ENCODE measurements around the gene NOL9.

NOL9 gene

DNA sequence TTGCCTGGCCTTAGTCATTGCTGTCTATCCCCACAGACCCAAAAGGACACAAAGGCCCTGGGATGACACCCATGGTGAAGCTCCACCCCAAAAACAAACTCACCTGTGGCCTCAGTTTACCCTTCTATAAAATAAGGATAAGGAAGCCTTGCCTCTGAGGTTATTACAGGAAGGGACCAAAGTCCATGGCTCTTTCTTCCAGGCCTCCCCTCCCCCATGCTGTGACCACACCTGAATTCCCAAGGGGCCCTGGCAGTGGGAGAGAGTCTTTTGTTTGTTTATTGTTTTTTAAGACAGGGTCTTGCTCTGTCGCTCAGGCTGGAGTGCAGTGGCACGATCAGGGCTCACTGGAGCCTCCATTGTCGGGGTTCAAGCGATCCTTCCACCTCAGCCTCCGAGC is 77.8 kb downstream of the NOL9 start:
- Mint-ChIP-seq H3K36me3 (ENCODE audit: low read depth) (no peaks in the 10 kb centered on the region), H3K27ac (no peak overlapping the region), H3K4me1 (no peaks in the 10 kb centered on the region), H3K9me3 (no peaks in the 10 kb centered on the region), H3K27me3 (no peaks in the 10 kb centered on the region), H3K4me3 (no peak overlapping the region)
- DNase-seq (no peak), ATAC-seq (no peak)

DNA sequence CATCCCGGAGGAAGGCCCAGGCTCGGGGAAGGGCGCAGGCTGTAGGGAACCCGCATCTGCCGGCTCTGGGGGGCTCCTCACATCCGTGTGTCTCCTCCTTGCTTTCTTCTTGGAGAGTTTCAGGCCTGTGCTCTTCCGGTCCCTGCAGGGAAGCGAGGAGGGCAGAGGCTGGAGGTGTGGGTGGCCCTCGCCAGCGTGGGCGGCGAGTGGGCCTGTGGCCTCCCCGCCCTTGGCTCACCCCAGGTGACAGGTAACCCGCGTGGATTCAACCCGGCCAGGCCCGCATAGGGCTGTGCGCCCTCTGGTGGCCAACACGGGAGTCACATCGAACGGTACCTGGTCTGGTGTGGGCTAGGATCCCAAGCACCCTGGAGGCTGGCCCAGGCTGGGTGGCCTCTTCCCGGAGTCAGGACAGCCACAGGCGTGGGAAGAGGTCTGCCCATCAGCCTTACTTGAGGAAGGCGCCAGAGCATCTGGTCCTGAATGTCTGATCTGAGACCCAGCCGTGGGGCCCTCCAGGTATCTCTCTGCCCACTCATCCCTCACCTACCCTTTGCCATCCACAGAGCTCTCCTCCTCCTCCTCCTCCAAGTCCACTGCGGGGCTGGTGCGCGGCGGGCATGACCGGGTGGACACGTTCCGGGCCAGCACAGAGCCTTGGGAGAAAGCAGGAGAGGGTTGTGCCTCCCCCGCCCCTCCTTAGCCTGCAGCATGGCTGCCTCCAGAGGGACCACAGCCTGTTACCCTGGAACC is 78.8 kb downstream of the NOL9 start:
- no peaks in the 10 kb centered on the region for H3K9me3 Mint-ChIP-seq
- H3K4me1 Mint-ChIP-seq = no peaks in the 10 kb centered on the region
- ATAC-seq = peak; percentile 82
- H3K36me3 Mint-ChIP-seq (ENCODE audit: low read depth) = no peaks in the 10 kb centered on the region
- H3K27ac Mint-ChIP-seq = no peak overlapping the region
- peak; percentile 78 for DNase-seq
- H3K4me3 Mint-ChIP-seq = no peak overlapping the region
- H3K27me3 Mint-ChIP-seq = no peaks in the 10 kb centered on the region

DNA sequence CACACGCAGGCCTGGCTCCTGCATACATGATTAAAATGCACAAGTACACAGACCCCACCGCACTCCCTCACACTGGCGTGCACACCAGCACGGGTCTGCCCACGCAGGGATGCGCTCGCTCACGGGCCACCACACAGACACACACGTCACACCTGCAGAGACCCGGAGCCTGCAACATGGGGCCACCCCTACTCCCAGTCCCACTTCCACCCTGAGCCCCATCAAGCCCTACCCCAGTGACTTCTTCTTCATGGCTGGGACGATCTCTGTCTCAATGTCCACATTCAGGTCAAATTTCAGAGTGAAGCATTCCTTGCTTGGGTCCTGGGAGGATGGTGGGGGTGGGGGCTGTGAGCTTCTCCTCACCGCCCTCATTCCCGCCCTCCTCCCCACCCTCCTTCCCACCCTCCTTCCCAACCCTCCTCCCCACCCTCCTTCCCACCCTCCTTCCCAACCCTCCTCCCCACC is 79.5 kb downstream of the NOL9 start:
- DNase-seq (no peak), ATAC-seq (no peak)
- Mint-ChIP-seq H3K27me3 (no peaks in the 10 kb centered on the region), H3K36me3 (ENCODE audit: low read depth) (no peaks in the 10 kb centered on the region), H3K4me3 (no peak overlapping the region), H3K9me3 (no peaks in the 10 kb centered on the region), H3K27ac (no peak overlapping the region), H3K4me1 (no peaks in the 10 kb centered on the region)

DNA sequence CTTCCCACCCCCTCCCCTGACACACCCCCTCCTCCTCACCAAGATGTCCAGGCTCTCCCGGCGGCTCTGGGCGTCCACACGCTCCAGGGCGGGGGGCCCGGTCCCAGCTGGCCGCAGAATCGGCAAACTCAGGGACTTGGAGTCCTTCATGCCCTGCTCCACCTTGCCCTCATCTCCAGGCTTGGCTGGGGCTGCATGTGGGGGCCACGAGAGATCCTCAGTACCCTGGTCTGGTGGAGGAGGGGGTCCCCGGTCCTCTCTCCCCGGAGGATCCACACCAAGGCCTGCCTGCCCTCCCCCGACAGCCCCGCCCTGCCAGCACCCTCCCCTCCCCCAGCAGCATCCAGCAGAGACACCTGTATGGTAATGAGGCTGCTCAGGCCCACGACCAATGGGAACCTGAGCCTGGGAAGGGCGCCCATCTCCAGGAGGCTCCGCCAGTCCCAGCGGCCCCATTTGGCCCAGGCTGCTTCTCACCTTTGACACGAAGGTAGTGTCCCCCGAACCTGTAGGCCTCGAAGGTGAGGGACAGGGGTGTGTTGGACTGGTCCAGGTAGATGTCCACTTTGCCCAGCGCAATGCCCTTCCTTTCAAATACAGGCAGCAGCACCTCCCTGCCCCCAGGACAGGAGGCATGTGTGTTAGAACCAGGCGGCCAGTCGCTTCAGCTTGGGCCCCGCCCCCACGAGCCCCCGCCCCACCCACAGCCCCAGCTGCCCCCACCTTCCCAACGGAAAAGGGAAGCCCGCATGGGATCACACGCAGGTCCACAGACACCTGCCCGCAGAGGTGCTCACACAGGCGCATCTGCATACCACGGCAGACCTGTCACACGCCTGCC is 80.1 kb downstream of the NOL9 start:
- DNase-seq = no peak
- H3K4me3 Mint-ChIP-seq = no peak overlapping the region
- no peak for ATAC-seq
- no peaks in the 10 kb centered on the region for H3K27me3 Mint-ChIP-seq
- no peaks in the 10 kb centered on the region for H3K36me3 Mint-ChIP-seq (ENCODE audit: low read depth)
- H3K9me3 Mint-ChIP-seq = no peaks in the 10 kb centered on the region
- no peak overlapping the region for H3K27ac Mint-ChIP-seq
- no peaks in the 10 kb centered on the region for H3K4me1 Mint-ChIP-seq

DNA sequence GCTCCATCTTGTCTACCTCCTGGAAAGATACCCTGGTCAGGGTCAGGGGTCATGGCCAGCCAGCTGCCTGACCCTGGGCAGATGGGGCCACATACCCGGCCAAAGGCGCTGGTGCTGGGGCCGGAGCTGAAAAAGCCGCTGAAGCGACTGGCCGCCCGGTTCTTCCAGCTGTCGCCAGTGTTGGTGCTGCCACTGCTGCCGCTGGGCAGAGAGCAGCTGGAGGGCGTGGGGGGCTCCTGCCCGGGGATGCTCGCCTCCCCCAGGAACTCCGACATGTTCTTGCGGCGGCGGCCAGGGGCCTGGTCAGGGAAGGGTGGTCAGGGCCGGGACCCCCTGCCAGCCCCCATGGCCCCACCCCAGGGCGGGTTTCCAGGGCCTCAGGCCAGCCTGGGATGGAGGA is 81.2 kb downstream of the NOL9 start:
- Mint-ChIP-seq H3K9me3 (no peaks in the 10 kb centered on the region), H3K4me3 (no peak overlapping the region), H3K36me3 (ENCODE audit: low read depth) (no peaks in the 10 kb centered on the region), H3K27ac (no peak overlapping the region), H3K4me1 (no peaks in the 10 kb centered on the region), H3K27me3 (no peaks in the 10 kb centered on the region)
- ATAC-seq (no peak), DNase-seq (no peak)

DNA sequence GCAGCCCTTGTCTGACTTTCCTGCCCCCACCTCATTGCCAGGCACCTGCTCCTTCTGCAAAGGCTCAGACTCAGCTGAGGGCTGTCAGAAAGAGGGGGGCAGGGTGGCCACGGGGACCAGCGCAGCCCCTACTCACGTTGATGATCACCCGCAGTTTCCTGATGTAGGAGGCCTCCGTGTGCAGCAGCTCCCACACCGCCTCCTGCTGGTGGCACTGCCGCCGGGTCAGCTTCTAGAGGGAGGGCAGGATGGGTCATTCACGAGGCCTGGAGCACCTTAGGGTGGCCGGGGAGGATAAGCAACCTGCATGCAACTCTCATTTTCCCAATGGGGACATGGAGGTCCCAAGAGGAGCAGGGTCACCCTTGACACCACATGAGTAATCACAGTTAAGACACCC is 81.9 kb downstream of the NOL9 start:
- ATAC-seq = no peak
- DNase-seq = no peak
- no peaks in the 10 kb centered on the region for H3K27me3 Mint-ChIP-seq
- H3K9me3 Mint-ChIP-seq = no peaks in the 10 kb centered on the region
- no peak overlapping the region for H3K4me3 Mint-ChIP-seq
- no peak overlapping the region for H3K27ac Mint-ChIP-seq
- no peaks in the 10 kb centered on the region for H3K4me1 Mint-ChIP-seq
- H3K36me3 Mint-ChIP-seq (ENCODE audit: low read depth) = no peaks in the 10 kb centered on the region

DNA sequence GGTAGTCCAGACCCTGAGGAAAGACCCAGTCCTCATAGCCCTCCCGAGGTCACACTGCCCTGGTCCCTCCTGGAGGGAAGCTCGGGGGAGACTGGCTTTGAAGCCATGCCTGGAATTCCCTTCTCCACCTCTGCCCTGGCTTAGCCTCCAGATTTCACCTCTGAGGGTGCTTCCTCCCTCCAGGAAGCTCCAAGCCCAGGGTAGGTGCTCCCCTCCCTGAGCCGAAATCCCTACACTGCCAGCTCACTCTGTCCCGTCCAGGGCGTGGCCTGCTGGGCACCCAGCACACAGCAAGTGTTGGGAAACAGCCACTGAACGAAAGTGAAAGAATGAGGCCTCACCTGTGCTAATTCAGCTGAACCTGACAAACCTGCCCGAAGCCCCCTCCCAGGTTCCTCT is 82.3 kb downstream of the NOL9 start:
- no peaks in the 10 kb centered on the region for H3K27me3 Mint-ChIP-seq
- H3K9me3 Mint-ChIP-seq = no peaks in the 10 kb centered on the region
- H3K4me3 Mint-ChIP-seq = no peak overlapping the region
- DNase-seq (no peak), ATAC-seq (no peak)
- no peaks in the 10 kb centered on the region for H3K36me3 Mint-ChIP-seq (ENCODE audit: low read depth)
- H3K27ac Mint-ChIP-seq = no peak overlapping the region
- no peaks in the 10 kb centered on the region for H3K4me1 Mint-ChIP-seq
